CD4-positive, alpha-beta T cell treated with Interferon alpha-2 for 1 hour (primary cell): Measurements from ENCODE around the gene PHACTR2.
"Not testable (repeated sequence)": the region's sequence is repeated elsewhere in the genome, so short reads cannot be mapped to it uniquely, and the experiment has no call there.

ENCODE experiments used
- DNase-seq, 2 donors: peaks; one replicate each; pipeline ENCODE4 v3.0.0-alpha.2; 2020 to 2022

PHACTR2 gene

GRCh38 chr6:143699430-143699825 is 21.7 kb downstream of the PHACTR2 start:
- no peak for DNase-seq

GRCh38 chr6:143700684-143701348 is 23.1 kb downstream of the PHACTR2 start:
- DNase-seq = no peak

- DNase-seq = no peak
Observed at GRCh38 chr6:143701349-143702234, 23.8 kb downstream of the PHACTR2 start.

- DNase-seq = no peak
Observed at GRCh38 chr6:143705569-143705968, 27.8 kb downstream of the PHACTR2 start.

GRCh38 chr6:143707697-143708096 is 29.9 kb downstream of the PHACTR2 start:
- DNase-seq = peak in 1 of 2 donors; percentile 2

GRCh38 chr6:143708889-143709288 is 31.1 kb downstream of the PHACTR2 start:
- DNase-seq = no peak

GRCh38 chr6:143711714-143712113 is 33.9 kb downstream of the PHACTR2 start:
- no peak for DNase-seq

- no peak for DNase-seq
Observed at GRCh38 chr6:143718472-143718871, 40.7 kb downstream of the PHACTR2 start.

- no peak for DNase-seq
Observed at GRCh38 chr6:143721642-143722041, 43.9 kb downstream of the PHACTR2 start.

GRCh38 chr6:143724876-143725275 is 47.1 kb downstream of the PHACTR2 start:
- no peak for DNase-seq

GRCh38 chr6:143726015-143726647 is 48.4 kb downstream of the PHACTR2 start:
- no peak for DNase-seq

GRCh38 chr6:143727035-143727434 is 49.3 kb downstream of the PHACTR2 start:
- no peak for DNase-seq

- DNase-seq = peak in 1 of 2 donors; percentile 7
Observed at GRCh38 chr6:143731789-143732188, 54.0 kb downstream of the PHACTR2 start.

GRCh38 chr6:143732536-143732935 is 54.8 kb downstream of the PHACTR2 start:
- DNase-seq = no peak

- DNase-seq = no peak
Observed at GRCh38 chr6:143733510-143733909, 55.7 kb downstream of the PHACTR2 start.

- no peak for DNase-seq
Observed at GRCh38 chr6:143734641-143735063, 56.9 kb downstream of the PHACTR2 start.

GRCh38 chr6:143738072-143738690 is 60.4 kb downstream of the PHACTR2 start:
- not testable (repeated sequence) for DNase-seq

- DNase-seq = peak in 1 of 2 donors; percentile 5
Observed at GRCh38 chr6:143739341-143739851, 61.6 kb downstream of the PHACTR2 start.

- DNase-seq = no peak
Observed at GRCh38 chr6:143740213-143740612, 62.4 kb downstream of the PHACTR2 start.

GRCh38 chr6:143741480-143741879 is 63.7 kb downstream of the PHACTR2 start:
- DNase-seq = no peak

GRCh38 chr6:143742070-143742954 is 64.5 kb downstream of the PHACTR2 start:
- DNase-seq = no peak

- DNase-seq = no peak
Observed at GRCh38 chr6:143742955-143743255, 65.1 kb downstream of the PHACTR2 start.
